Adrenal gland (tissue), 12 donors: Measurements from ENCODE around the gene LIPM. TPM values are rescaled to one million over a fixed set of nuclear protein-coding genes. Genes with fewer than 3 reads are reported as not detected.

Experiments
- DNase-seq, 7 donors: peaks; one replicate each; pipeline ENCODE4 v3.0.0-alpha.2; 2019 to 2020
- H3K27ac ChIP-seq, 5 donors: fragments of 200-600 bp; sonication (generic) in 4 of 5; 1 replicate in 3 of 5; 2 replicates in 2 of 5; pipeline versions ENCODE4 v1.5.1 to v1.8.0; 2016 to 2020; ENCODE audit warnings: mild to moderate bottlenecking in 1 of 5
- H3K27me3 ChIP-seq: fragments of 200-600 bp; 2 replicates; pipeline ENCODE4 v1.8.0; 2021
- H3K36me3 ChIP-seq, 2 donors: fragments of 200-600 bp; replicated peaks in 1 of 2; 1 replicate in 1 of 2; 2 replicates in 1 of 2; pipeline versions ENCODE4 v1.5.1 to v1.8.0; 2018 to 2022
- H3K4me1 ChIP-seq, 2 donors: fragments of 200-600 bp; replicated peaks in 1 of 2; 1 replicate in 1 of 2; 2 replicates in 1 of 2; pipeline versions ENCODE4 v1.5.1 to v1.8.0; 2018 to 2021
- H3K4me3 ChIP-seq, 4 donors: fragments of 200-600 bp; sonication (generic) in 3 of 4; one replicate each; pipeline ENCODE4 v1.5.1; 2016 to 2018
- H3K9me3 ChIP-seq, 3 donors: fragments of 200-600 bp; sonication (generic) in 1 of 3; replicated peaks in 1 of 3; 1 replicate in 2 of 3; 2 replicates in 1 of 3; pipeline versions ENCODE4 v1.5.1 to v1.8.0; 2016 to 2021
- POLR2A ChIP-seq, 2 donors: fragments of 450-650 bp; IDR thresholded peaks; one replicate each; pipeline ENCODE4 v1.6.1; 2017; ENCODE audit warnings: antibody characterized with exemption in 2 of 2, mild to moderate bottlenecking in 2 of 2, moderate library complexity in 1 of 2
- WGBS, 4 donors: extraction: QIAGEN DNeasy Blood & Tissue Kit in 2 of 4; methylation state at CpG; one replicate each; pipeline versions ENCODE4 v1.1.5 to v1.1.7; 2013 to 2017; 5-methylcytosine and 5-hydroxymethylcytosine counted together
- intact Hi-C, 2 donors: fragments of 100-400 bp; cut with DNase I; formaldehyde crosslinking; loops; one replicate each; pipeline versions ENCODE4 v1.14.1 to v1.15.0; 2022 to 2023
- polyA plus RNA-seq, 3 donors: library from polyadenylated mRNA; stranded (reverse); fragments of 200-250 nt in 2 of 3; fragments of 350-450 nt in 1 of 3; fragmentation: Illumina TruSeq in 1 of 3; extraction: RNeasy Lipid Tissue Mini Kit (QIAGEN cat#74804) in 1 of 3; gene quantifications; one replicate each; pipeline ENCODE4 v1.2.3, GENCODE V29; 2013 to 2014
- total RNA-seq, 9 donors: library from RNA; depleted of rRNA in 4 of 9; stranded (reverse); fragments of >200 nt in 4 of 9; fragments of 120-200 nt in 1 of 9; fragmentation: NEBNext Ultra II Directional in 1 of 9; extraction: Animal tissue kit (Norgen Biotek cat#: 25700) in 1 of 9; gene quantifications; one replicate each; pipeline versions ENCODE4 v1.1.0 to v1.2.4, GENCODE V29; 2013 to 2023
- TF ChIP-seq, protein P1 (sequence below), 6 experiments: fragments of 450-650 bp in 4 of 6; fragments of 200-600 bp in 2 of 6; sonication (generic) in 1 of 6; IDR thresholded peaks; 1 replicate in 5 of 6; 2 replicates in 1 of 6; pipeline versions ENCODE4 v1.5.1 to v1.8.0; 2016 to 2021; ENCODE audit warnings: antibody characterized with exemption in 6 of 6, mild to moderate bottlenecking in 2 of 6, moderate library complexity in 1 of 6
- donor health status: healthy with polysubstance abuse.
- donor health status: Bipolar disorder and iron deficiency.
- donor health status: DM: yes; HTN: yes; CAD: no.
- donor health status: DM: no; HTN: no; CAD: no.
- donor health status: DM: no; HTN: no; CAD: no.
- donor health status: DM: yes; HTN: yes; CAD: no.

The LIPM gene
- total and polyA plus RNA-seq, 12 donors, result not detected

DNA sequence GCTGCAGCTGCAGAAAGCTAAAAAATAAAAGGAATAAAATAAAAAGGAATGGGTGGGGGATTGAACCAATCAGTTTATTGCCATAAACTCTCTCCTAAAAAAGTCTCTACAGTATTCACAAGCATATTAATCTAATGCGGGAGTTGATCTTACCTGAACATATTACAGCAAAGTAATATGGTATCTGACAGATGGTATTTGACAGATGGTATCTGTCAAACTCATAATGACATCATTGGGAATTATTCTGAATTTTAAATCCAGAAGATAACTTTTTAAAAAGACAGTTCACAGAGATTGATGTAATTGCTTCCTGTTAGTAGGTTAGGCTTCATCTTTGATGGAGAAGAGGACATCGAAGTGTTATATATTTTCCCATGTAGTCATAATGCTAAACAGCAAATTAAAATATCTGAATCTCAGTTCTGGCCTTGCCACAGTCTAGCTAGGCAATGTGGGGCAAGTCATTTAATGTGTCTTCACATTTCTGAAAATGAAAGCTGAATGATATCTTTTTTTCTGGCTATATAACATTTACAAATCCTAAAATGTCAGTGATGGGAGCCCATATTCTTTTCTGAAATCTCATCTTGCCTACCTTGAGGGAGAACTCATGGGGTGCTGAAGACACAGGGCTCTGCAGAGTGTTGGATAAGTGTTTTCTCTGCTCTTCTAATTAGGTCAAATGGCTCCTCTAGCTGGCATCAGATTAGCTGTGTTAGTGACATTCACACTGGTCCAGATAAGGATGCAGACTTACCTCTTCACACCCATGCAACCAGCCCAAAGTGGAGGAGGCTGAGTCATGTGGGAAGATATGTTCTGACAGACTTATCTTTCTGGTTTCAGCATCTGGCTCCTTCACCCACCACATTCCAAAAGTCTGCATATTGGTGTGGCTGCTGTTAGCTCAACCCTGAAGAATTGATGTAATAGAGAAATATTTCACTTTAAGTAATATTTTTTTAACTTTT lies 2.1 kb upstream of the LIPM start:
- TF ChIP-seq POLR2A (IDR thresholded peaks at IDR 0.05), result no peak
- TF ChIP-seq, protein P1, sequence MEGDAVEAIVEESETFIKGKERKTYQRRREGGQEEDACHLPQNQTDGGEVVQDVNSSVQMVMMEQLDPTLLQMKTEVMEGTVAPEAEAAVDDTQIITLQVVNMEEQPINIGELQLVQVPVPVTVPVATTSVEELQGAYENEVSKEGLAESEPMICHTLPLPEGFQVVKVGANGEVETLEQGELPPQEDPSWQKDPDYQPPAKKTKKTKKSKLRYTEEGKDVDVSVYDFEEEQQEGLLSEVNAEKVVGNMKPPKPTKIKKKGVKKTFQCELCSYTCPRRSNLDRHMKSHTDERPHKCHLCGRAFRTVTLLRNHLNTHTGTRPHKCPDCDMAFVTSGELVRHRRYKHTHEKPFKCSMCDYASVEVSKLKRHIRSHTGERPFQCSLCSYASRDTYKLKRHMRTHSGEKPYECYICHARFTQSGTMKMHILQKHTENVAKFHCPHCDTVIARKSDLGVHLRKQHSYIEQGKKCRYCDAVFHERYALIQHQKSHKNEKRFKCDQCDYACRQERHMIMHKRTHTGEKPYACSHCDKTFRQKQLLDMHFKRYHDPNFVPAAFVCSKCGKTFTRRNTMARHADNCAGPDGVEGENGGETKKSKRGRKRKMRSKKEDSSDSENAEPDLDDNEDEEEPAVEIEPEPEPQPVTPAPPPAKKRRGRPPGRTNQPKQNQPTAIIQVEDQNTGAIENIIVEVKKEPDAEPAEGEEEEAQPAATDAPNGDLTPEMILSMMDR (IDR thresholded peaks at IDR 0.05), result no peak
- Histone ChIP-seq H3K4me3 (no peak overlapping the region), H3K27me3 (no peaks in the 10 kb centered on the region), H3K9me3 (no peaks in the 10 kb centered on the region), H3K4me1 (no peaks in the 10 kb centered on the region), H3K27ac (no peak overlapping the region), H3K36me3 (no peaks in the 10 kb centered on the region)
- no peak for DNase-seq
- intact Hi-C loops, result no loop called here
- WGBS, 4 donors, result 86 to 89% (median 89%) methylated on average over 2 of the region's 2 CpGs

- Histone ChIP-seq H3K27me3 (no peaks in the 10 kb centered on the region), H3K27ac (no peak overlapping the region), H3K4me3 (no peak overlapping the region), H3K9me3 (no peaks in the 10 kb centered on the region), H3K4me1 (no peaks in the 10 kb centered on the region), H3K36me3 (no peaks in the 10 kb centered on the region)
- no peak for DNase-seq
- WGBS, 4 donors, result 94 to 100% (median 96%) methylated on average over 2 of the region's 2 CpGs
- TF ChIP-seq POLR2A (IDR thresholded peaks at IDR 0.05), result no peak
- TF ChIP-seq, protein P1 (IDR thresholded peaks at IDR 0.05), result no peak
- intact Hi-C loops, result no loop called here
Observed at GRCh38 chr10:88803641-88804040, 1.1 kb downstream of the LIPM start.

DNA sequence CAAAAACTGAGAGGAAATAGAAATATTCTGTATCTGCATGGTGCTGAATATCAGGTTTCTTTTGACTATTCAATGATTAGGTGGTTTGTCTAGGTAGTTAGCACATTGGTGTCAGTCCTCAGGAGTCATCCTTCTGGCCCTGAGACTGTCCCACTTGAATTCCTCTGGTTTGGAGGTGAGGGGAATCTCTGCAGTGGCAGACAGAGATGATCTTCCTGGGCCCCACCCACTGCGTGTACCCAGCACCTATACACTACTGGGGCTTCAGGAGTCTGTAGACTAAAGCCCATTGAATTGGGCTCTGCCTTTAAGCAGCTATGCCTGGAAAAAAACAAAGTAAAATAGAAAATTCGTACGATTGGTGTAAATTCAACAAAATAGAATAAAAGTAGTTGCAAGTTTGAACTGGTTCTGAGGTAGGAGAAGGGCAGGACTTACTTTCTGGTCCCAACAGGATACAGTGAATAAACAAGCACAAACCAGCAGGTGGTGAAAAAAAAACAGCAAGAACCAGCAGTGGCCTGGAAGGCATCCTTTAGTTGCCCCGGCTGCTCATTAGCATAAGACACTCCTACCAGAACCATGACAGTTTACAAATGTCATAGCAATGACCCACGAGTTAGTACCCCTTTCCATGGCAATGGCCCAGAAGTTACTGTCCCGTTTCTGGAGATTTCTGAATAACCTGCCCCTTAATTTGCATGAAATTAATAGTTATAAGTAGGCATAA lies 1.7 kb downstream of the LIPM start:
- H3K36me3 ChIP-seq, result no peaks in the 10 kb centered on the region
- no peak overlapping the region for H3K27ac ChIP-seq
- 70 to 77% (median 75%) methylated on average over 6 of the region's 6 CpGs for WGBS, 4 donors
- no peaks in the 10 kb centered on the region for H3K27me3 ChIP-seq
- no peaks in the 10 kb centered on the region for H3K4me1 ChIP-seq
- intact Hi-C loops, result no loop called here
- DNase-seq, result no peak
- no peak overlapping the region for H3K4me3 ChIP-seq
- H3K9me3 ChIP-seq, result no peaks in the 10 kb centered on the region
- no peak for TF ChIP-seq POLR2A (IDR thresholded peaks at IDR 0.05)
- TF ChIP-seq, protein P1 (IDR thresholded peaks at IDR 0.05), result no peak

GRCh38 chr10:88805361-88805760 lies 2.8 kb downstream of the LIPM start:
- no peaks in the 10 kb centered on the region for H3K9me3 ChIP-seq
- H3K36me3 ChIP-seq, result no peaks in the 10 kb centered on the region
- 41 to 46% (median 43%) methylated on average over 2 of the region's 2 CpGs for WGBS, 4 donors
- DNase-seq, result no peak
- no peak overlapping the region for H3K4me3 ChIP-seq
- H3K4me1 ChIP-seq, result no peaks in the 10 kb centered on the region
- no peak overlapping the region for H3K27ac ChIP-seq
- no peaks in the 10 kb centered on the region for H3K27me3 ChIP-seq
- intact Hi-C loops, result loop anchor here in 1 of 2 donors (5.0 kb wide), 1 partner anchor 118 kb away; no protein-coding TSS in a partner anchor
- TF ChIP-seq, protein P1 (IDR thresholded peaks at IDR 0.05), result no peak
- TF ChIP-seq POLR2A (IDR thresholded peaks at IDR 0.05), result no peak
